ENCODE measurements around the gene ZNF557.
"Not testable (repeated sequence)": the region's sequence is repeated elsewhere in the genome, so short reads cannot be mapped to it uniquely, and the experiment has no call there.

The ZNF557 gene

DNA sequence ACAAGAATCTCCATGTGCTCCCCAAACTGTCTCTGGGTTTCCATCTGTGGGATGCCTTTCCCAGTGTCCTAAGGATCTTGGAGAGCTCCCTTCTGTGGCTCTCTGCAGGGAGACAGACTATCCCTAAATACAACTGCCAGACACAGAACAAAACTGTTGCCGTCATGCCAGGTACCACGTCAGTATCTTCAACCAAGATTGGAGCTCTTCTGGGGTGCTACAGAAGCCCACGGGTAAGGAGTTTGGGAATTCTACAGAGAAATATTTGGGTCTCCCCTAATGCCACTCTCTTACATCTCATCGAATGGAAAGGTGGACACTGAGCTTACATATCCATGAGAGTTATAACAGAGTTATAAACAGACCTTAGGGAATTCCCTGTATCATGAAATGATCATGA is 6.2 kb upstream of the ZNF557 start:
- no peak for FAIRE-seq
- TF ChIP-seq, protein P1, sequence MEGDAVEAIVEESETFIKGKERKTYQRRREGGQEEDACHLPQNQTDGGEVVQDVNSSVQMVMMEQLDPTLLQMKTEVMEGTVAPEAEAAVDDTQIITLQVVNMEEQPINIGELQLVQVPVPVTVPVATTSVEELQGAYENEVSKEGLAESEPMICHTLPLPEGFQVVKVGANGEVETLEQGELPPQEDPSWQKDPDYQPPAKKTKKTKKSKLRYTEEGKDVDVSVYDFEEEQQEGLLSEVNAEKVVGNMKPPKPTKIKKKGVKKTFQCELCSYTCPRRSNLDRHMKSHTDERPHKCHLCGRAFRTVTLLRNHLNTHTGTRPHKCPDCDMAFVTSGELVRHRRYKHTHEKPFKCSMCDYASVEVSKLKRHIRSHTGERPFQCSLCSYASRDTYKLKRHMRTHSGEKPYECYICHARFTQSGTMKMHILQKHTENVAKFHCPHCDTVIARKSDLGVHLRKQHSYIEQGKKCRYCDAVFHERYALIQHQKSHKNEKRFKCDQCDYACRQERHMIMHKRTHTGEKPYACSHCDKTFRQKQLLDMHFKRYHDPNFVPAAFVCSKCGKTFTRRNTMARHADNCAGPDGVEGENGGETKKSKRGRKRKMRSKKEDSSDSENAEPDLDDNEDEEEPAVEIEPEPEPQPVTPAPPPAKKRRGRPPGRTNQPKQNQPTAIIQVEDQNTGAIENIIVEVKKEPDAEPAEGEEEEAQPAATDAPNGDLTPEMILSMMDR (IDR thresholded peaks at IDR 0.05; ENCODE audit: insufficient read depth, missing control alignments): no peak
- DNase-seq (ENCODE audit: insufficient read length, low spot score): no peak

DNA sequence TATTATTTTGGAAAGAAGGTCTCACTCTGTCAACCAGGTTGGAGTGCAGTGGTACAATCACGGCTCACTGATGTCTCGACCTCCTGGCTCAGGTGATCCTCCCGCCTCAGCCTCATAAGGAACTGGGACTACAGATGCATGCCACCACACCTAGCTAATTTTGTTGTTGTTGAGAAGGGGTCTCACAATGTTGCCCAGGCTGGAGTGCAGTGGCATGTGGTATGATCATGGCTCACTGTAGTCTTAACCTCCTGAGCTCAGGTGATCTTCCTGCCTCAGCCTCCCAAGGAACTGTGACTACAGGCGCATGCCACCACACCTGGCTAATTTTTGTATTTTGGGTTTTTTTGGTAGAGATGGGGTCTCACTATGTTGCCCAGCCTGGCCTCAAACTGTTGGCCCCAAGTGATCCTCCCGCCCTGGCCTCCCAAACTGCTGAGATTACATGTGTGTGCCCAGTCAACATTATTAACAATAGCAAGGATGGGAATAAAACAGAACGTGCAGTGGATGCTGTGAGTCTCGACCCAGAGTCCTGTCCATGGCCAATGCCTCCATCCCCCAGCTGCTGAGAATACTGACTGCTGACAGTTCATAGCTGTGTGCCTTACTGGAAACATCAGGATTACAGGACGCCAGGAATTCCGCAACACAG is 5.6 kb upstream of the ZNF557 start:
- DNase-seq (ENCODE audit: insufficient read length, low spot score) (no peak), FAIRE-seq (no peak)
- TF ChIP-seq, protein P1 (IDR thresholded peaks at IDR 0.05; ENCODE audit: insufficient read depth, missing control alignments): no peak

DNA sequence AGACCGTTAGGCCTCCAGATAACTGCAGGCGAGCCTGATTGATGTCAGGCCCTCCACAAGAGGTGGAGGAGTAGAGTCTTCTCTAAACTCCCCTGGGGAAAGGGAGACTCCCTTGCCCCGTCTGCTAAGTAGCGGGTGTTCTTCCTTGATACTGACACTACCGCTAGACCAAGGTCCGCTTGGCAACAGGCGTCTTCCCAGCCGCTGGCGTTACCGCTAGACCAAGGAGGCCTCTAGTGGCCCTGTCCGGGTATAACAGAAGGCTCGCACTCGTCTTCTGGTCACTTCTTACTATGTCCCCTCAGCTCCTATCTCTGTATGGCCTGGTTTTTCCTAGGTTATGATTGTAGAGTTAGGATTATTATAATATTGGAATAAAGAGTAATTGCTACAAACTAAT is 2.4 kb upstream of the ZNF557 start:
- not testable (repeated sequence) for FAIRE-seq; DNase-seq (ENCODE audit: insufficient read length, low spot score)

DNA sequence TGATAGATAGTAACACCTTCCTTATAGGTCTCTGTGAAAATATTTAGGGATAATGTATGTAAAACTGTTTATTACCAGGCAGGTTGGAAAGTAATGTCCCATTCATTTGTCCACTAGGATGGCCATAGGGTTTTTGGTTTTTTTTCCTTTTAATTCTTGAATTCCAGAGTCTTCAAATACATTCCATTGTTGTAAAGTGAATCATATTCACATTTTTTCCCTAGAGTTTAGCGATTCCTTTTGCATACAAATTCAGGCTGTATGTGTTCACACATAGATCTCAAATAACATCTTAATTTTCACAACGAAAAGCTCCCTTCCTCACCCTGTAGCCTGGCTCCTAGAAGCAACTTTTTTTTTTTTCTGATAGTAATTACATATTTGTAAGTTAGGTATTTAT is 1.8 kb upstream of the ZNF557 start:
- DNase-seq (ENCODE audit: insufficient read length, low spot score) (no peak), FAIRE-seq (no peak)
- TF ChIP-seq, protein P1 (IDR thresholded peaks at IDR 0.05; ENCODE audit: insufficient read depth, missing control alignments): no peak

DNA sequence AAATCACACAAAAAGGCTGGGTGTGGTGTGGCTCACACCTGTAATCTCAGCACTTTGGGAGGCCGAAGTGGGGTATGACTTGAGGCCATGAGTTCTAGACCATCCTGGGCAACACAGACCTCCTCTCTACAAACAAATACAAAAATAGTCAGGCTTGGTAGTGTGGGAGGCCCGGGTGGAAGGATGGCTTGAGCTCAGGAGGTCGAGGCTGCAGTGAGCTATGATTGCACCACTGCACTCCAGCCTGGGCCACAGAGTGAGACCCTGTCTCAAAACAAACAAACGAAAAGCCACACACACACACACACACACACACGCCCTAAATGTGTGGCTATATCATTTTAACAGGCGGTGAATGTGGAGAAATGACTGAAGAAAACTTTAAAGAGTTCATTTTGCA is 904 bp upstream of the ZNF557 start:
- TF ChIP-seq, protein P1 (IDR thresholded peaks at IDR 0.05; ENCODE audit: insufficient read depth, missing control alignments): no peak
- FAIRE-seq (no peak), DNase-seq (ENCODE audit: insufficient read length, low spot score) (no peak)

DNA sequence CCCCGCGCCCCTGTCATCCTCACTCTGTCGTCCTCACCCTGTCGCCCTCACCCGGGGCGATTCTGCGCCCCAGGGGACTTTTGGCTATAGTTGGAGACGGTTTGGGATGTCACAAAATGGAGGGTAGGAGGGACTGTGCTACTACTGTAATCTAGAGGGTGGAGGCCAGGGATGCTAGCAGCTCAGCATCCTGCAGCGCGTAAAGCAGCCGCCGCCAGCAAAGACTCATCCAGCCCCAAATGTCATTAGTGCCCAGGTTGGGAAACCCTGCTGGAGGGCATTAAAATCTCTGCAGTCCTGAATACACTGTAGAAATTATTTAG is 362 bp downstream of the ZNF557 start:
- TF ChIP-seq, protein P1 (IDR thresholded peaks at IDR 0.05; ENCODE audit: insufficient read depth, missing control alignments): no peak
- FAIRE-seq (no peak), DNase-seq (ENCODE audit: insufficient read length, low spot score) (no peak)

DNA sequence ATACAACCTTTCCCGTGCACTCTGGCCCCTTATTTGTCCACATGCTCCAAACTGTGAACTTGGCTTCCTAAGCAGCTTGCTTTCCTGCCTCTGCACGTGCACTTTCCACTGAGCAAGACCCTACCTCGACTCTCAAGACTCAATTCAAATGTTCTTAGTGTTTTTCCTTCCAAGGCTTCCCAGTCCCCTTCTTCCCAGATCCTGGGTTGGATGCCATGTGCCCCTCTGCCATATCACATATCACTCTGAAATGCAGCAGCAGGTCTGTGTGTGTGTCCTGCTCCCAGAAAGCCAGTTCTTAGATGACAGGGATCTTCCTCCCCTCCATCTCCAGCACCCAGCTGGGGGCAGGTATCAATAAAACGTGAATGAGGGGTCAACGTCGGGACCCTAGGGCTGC is 3.0 kb downstream of the ZNF557 start:
- TF ChIP-seq, protein P1 (IDR thresholded peaks at IDR 0.05; ENCODE audit: insufficient read depth, missing control alignments): no peak
- DNase-seq (ENCODE audit: insufficient read length, low spot score) (no peak), FAIRE-seq (no peak)

Data from D721Med (cell line).